ENCODE results near the gene CATSPERD.
"Not testable (repeated sequence)": the region's sequence is repeated elsewhere in the genome, so short reads cannot be mapped to it uniquely, and the experiment has no call there.

The CATSPERD gene

GRCh38 chr19:5698635-5699422 lies 21.6 kb upstream of the CATSPERD start:
- DNase-seq = no peak

- DNase-seq = no peak
Observed at GRCh38 chr19:5700455-5701092, 19.9 kb upstream of the CATSPERD start.

- not testable (repeated sequence) for DNase-seq
Observed at GRCh38 chr19:5702053-5702410, 18.4 kb upstream of the CATSPERD start.

- no peak for DNase-seq
Observed at GRCh38 chr19:5703819-5704818, 16.3 kb upstream of the CATSPERD start.

- no peak for DNase-seq
Observed at GRCh38 chr19:5705552-5705951, 14.9 kb upstream of the CATSPERD start.

- no peak for DNase-seq
Observed at GRCh38 chr19:5706876-5707573, 13.4 kb upstream of the CATSPERD start.

- no peak for DNase-seq
Observed at GRCh38 chr19:5707576-5708575, 12.6 kb upstream of the CATSPERD start.

- DNase-seq = no peak
Observed at GRCh38 chr19:5711025-5711424, 9.4 kb upstream of the CATSPERD start.

GRCh38 chr19:5711713-5712161 lies 8.7 kb upstream of the CATSPERD start:
- no peak for DNase-seq

GRCh38 chr19:5713228-5713627 lies 7.2 kb upstream of the CATSPERD start:
- DNase-seq = no peak

- no peak for DNase-seq
Observed at GRCh38 chr19:5714816-5715215, 5.6 kb upstream of the CATSPERD start.

GRCh38 chr19:5717215-5717935 lies 3.1 kb upstream of the CATSPERD start:
- DNase-seq = no peak

GRCh38 chr19:5718037-5718578 lies 2.3 kb upstream of the CATSPERD start:
- no peak for DNase-seq

GRCh38 chr19:5718579-5719273 lies 1.7 kb upstream of the CATSPERD start:
- no peak for DNase-seq

- DNase-seq = no peak
Observed at GRCh38 chr19:5719274-5719960, 1.0 kb upstream of the CATSPERD start.

GRCh38 chr19:5727453-5728050 lies 7.1 kb downstream of the CATSPERD start:
- DNase-seq = no peak

GRCh38 chr19:5733172-5733571 lies 12.7 kb downstream of the CATSPERD start:
- DNase-seq = not testable (repeated sequence)

- DNase-seq = no peak
Observed at GRCh38 chr19:5738423-5738822, 18.0 kb downstream of the CATSPERD start.

- no peak for DNase-seq
Observed at GRCh38 chr19:5742051-5742450, 21.6 kb downstream of the CATSPERD start.

All from NCI-H748 treated with DMSO at 0.1 percent for 48 hours (cell line).